Esophagus squamous epithelium (tissue), 4 donors: Measurements from ENCODE around the gene ROPN1L.

Source experiments
- POLR2A ChIP-seq, 4 donors: fragments of 450-650 bp; IDR thresholded peaks; one replicate each; pipeline ENCODE4 v1.6.1; 2017; ENCODE audit warnings: antibody characterized with exemption in 4 of 4, mild to moderate bottlenecking in 4 of 4, moderate library complexity in 3 of 4
- TF ChIP-seq, protein P1 (sequence below), 6 experiments: fragments of 450-650 bp in 4 of 6; fragments of 200-600 bp in 2 of 6; sonication (generic) in 2 of 6; IDR thresholded peaks; one replicate each; pipeline ENCODE4 v1.5.1; 2016 to 2019; ENCODE audit warnings: antibody characterized with exemption in 6 of 6, mild to moderate bottlenecking in 4 of 6, moderate library complexity in 4 of 6

DNA sequence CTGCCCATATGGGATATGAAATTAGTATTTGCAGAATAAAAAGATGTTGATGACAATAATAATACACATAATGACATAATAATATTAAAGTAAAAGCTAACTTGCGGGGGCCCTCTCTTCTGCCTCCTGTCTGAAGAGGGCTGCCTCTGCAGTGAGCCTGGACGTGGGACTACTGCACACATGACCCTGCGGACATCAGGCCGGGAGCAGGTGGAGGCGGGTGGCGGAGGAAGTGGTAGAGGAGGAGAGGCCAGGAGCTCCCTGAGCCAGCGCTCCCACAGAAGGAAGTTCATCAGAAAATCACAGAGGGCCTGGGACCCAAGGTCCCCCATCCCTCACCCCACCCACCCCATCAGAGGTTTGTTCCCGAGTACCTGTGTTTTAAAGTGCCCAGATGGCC lies 60.5 kb downstream of the ROPN1L start:
- TF ChIP-seq, protein P1, sequence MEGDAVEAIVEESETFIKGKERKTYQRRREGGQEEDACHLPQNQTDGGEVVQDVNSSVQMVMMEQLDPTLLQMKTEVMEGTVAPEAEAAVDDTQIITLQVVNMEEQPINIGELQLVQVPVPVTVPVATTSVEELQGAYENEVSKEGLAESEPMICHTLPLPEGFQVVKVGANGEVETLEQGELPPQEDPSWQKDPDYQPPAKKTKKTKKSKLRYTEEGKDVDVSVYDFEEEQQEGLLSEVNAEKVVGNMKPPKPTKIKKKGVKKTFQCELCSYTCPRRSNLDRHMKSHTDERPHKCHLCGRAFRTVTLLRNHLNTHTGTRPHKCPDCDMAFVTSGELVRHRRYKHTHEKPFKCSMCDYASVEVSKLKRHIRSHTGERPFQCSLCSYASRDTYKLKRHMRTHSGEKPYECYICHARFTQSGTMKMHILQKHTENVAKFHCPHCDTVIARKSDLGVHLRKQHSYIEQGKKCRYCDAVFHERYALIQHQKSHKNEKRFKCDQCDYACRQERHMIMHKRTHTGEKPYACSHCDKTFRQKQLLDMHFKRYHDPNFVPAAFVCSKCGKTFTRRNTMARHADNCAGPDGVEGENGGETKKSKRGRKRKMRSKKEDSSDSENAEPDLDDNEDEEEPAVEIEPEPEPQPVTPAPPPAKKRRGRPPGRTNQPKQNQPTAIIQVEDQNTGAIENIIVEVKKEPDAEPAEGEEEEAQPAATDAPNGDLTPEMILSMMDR (IDR thresholded peaks at IDR 0.05): no peak
- no peak for TF ChIP-seq POLR2A (IDR thresholded peaks at IDR 0.05)
